Measurements from ENCODE around the gene ADARB1.
A peak's percentile ranks its signal among the peaks of the same experiment; 100 is the strongest.

Gene ADARB1

DNA sequence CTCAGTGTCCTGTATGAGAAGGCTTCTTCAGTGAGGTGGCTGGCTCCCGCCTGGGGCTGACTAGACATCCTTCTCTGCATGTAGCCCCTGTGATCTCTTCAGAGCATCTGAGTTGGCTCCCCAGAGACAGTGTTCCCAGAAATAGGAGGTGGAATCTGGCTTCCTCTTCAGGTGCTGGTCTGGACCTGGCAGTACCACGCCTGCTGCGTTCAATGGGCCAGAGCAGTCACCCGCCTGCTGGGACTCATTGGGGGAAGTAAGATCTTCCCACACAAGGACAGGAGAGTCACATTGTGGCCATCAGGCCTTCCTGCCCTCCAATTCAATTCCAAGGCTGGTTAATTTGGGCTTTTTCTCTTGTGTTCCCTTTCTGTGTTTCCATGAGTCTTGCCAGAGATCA lies 51.0 kb downstream of the ADARB1 start:
- H3K9ac ChIP-seq, result no peak overlapping the region
- H3K9me3 ChIP-seq (ENCODE audit: control insufficient read depth, low read length), result no peaks in the 10 kb centered on the region
- no peak overlapping the region for H2AFZ ChIP-seq
- no peaks in the 10 kb centered on the region for H3K79me2 ChIP-seq
- H3K36me3 ChIP-seq (ENCODE audit: control insufficient read depth, insufficient read depth, low read length), result no peaks in the 10 kb centered on the region
- no peak overlapping the region for H3K27ac ChIP-seq
- no peaks in the 10 kb centered on the region for H3K4me1 ChIP-seq
- no peak overlapping the region for H3K4me2 ChIP-seq (ENCODE audit: low read length)
- TF ChIP-seq, protein P1, sequence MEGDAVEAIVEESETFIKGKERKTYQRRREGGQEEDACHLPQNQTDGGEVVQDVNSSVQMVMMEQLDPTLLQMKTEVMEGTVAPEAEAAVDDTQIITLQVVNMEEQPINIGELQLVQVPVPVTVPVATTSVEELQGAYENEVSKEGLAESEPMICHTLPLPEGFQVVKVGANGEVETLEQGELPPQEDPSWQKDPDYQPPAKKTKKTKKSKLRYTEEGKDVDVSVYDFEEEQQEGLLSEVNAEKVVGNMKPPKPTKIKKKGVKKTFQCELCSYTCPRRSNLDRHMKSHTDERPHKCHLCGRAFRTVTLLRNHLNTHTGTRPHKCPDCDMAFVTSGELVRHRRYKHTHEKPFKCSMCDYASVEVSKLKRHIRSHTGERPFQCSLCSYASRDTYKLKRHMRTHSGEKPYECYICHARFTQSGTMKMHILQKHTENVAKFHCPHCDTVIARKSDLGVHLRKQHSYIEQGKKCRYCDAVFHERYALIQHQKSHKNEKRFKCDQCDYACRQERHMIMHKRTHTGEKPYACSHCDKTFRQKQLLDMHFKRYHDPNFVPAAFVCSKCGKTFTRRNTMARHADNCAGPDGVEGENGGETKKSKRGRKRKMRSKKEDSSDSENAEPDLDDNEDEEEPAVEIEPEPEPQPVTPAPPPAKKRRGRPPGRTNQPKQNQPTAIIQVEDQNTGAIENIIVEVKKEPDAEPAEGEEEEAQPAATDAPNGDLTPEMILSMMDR (IDR thresholded peaks at IDR 0.05), result no peak
- no peak overlapping the region for H3K4me3 ChIP-seq (ENCODE audit: low read depth, low read length)
- H3K27me3 ChIP-seq (ENCODE audit: control insufficient read depth, insufficient read depth, low read length), result no peaks in the 10 kb centered on the region

DNA sequence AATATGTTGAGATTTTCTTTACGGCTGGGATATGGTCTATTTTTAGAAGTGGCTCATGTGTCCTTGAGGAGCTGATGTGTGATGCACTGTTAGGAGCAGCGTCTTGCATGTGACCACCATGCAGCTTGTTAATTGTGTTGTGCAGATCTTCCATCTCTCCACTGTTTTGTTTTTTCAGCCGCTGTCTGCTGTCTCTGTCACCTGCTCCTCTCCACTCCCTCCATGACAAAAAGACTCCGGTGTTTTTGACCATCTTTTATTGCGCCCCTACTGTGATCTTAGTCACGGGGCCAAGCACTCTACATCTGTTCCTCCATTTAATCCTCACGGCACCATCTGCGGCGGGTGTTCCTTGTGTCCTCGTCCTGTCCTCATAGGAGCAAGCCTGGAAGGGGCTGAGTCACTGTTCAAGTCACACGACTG lies 51.8 kb downstream of the ADARB1 start:
- TF ChIP-seq, protein P1 (IDR thresholded peaks at IDR 0.05), result no peak
- Histone ChIP-seq H3K27me3 (ENCODE audit: control insufficient read depth, insufficient read depth, low read length) (no peaks in the 10 kb centered on the region), H3K4me1 (no peaks in the 10 kb centered on the region), H3K4me2 (ENCODE audit: low read length) (no peak overlapping the region), H3K4me3 (ENCODE audit: low read depth, low read length) (no peak overlapping the region), H2AFZ (no peak overlapping the region), H3K27ac (no peak overlapping the region), H3K79me2 (no peaks in the 10 kb centered on the region), H3K9ac (no peak overlapping the region), H3K36me3 (ENCODE audit: control insufficient read depth, insufficient read depth, low read length) (no peaks in the 10 kb centered on the region), H3K9me3 (ENCODE audit: control insufficient read depth, low read length) (no peaks in the 10 kb centered on the region)

DNA sequence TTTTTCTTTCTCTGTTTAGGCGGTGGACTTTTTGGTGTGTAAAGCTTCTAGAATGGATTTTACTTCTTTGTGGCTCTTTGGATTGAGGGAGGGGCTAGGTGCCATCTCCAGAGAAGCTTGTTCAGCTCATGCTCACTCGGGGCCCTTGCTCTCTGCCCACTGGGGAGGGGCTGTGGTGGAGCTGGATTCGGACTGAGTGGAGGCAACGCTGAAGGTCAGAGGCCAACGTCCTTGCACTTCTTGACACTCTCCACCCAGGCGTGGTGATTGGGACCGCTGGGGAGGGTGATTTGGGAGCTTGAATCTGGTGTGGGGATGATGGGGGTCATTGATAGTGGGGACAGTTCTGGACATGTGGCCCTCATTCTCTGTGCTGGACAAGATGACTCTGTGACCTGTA lies 52.6 kb downstream of the ADARB1 start:
- no peak overlapping the region for H3K4me3 ChIP-seq (ENCODE audit: low read depth, low read length)
- no peak overlapping the region for H3K4me2 ChIP-seq (ENCODE audit: low read length)
- TF ChIP-seq, protein P1 (IDR thresholded peaks at IDR 0.05), result no peak
- no peaks in the 10 kb centered on the region for H3K4me1 ChIP-seq
- H2AFZ ChIP-seq, result no peak overlapping the region
- H3K36me3 ChIP-seq (ENCODE audit: control insufficient read depth, insufficient read depth, low read length), result no peaks in the 10 kb centered on the region
- H3K79me2 ChIP-seq, result no peaks in the 10 kb centered on the region
- H3K9ac ChIP-seq, result no peak overlapping the region
- H3K27me3 ChIP-seq (ENCODE audit: control insufficient read depth, insufficient read depth, low read length), result no peaks in the 10 kb centered on the region
- no peaks in the 10 kb centered on the region for H3K9me3 ChIP-seq (ENCODE audit: control insufficient read depth, low read length)
- no peak overlapping the region for H3K27ac ChIP-seq

DNA sequence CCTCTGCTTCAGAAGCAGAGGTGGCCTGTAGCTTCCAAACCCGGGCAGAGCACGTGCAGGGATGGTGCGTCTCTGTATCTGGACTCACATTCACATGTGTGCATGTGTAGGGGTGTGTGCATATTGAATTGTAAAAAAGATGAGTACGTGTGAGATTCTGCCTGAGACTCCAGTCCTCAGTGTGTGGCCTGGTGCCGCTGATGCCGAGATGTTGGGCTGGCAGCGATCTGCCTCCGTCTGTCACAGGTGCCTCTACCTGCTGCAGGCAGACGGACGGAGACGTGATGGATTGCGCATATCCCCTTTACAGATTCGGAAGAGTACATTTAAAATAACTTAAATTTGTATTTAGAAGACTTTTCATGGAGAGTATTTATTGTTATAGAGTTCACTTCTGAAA lies 53.6 kb downstream of the ADARB1 start:
- Histone ChIP-seq H3K27ac (no peak overlapping the region), H3K4me1 (no peaks in the 10 kb centered on the region), H3K4me3 (ENCODE audit: low read depth, low read length) (no peak overlapping the region), H3K4me2 (ENCODE audit: low read length) (no peak overlapping the region), H3K79me2 (no peaks in the 10 kb centered on the region), H3K27me3 (ENCODE audit: control insufficient read depth, insufficient read depth, low read length) (no peaks in the 10 kb centered on the region), H3K9me3 (ENCODE audit: control insufficient read depth, low read length) (no peaks in the 10 kb centered on the region), H3K9ac (no peak overlapping the region), H2AFZ (no peak overlapping the region), H3K36me3 (ENCODE audit: control insufficient read depth, insufficient read depth, low read length) (no peaks in the 10 kb centered on the region)
- TF ChIP-seq, protein P1 (IDR thresholded peaks at IDR 0.05), result no peak

DNA sequence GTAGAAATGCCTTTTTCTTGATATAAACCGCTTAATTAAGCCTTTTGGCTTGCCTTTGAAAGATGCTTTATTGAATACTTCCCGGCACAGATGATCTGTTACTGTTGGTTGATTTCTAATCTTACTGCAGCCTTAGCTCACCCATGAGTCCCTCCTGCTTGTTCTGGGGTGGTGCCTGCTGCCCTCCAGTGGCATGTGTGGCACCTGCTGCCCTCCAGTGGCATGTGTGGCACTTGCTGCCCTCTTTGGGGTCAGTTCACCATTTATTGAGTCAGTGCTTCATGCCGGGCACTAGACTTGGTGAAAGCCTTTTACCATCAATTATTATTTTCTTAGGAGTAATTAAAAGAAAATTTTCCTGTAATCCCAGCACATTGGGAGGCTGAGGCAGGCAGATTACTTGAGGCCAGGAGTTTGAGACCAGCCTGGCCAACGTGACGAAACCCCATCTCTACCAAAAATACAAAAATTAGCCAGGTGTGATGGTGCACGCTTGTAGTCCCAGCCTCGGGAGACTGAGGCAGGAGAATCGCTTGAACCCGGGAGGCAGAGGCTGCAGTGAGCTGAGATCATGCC lies 54.3 kb downstream of the ADARB1 start:
- Histone ChIP-seq H3K27me3 (ENCODE audit: control insufficient read depth, insufficient read depth, low read length) (no peaks in the 10 kb centered on the region), H3K4me2 (ENCODE audit: low read length) (no peak overlapping the region), H2AFZ (no peak overlapping the region), H3K4me1 (no peaks in the 10 kb centered on the region), H3K79me2 (no peaks in the 10 kb centered on the region), H3K27ac (no peak overlapping the region), H3K36me3 (ENCODE audit: control insufficient read depth, insufficient read depth, low read length) (no peaks in the 10 kb centered on the region), H3K9ac (no peak overlapping the region), H3K4me3 (ENCODE audit: low read depth, low read length) (no peak overlapping the region), H3K9me3 (ENCODE audit: control insufficient read depth, low read length) (no peaks in the 10 kb centered on the region)
- TF ChIP-seq, protein P1 (IDR thresholded peaks at IDR 0.05), result peak; percentile 73
